Measurements from ENCODE around the gene ACIN1.

The ACIN1 gene

DNA sequence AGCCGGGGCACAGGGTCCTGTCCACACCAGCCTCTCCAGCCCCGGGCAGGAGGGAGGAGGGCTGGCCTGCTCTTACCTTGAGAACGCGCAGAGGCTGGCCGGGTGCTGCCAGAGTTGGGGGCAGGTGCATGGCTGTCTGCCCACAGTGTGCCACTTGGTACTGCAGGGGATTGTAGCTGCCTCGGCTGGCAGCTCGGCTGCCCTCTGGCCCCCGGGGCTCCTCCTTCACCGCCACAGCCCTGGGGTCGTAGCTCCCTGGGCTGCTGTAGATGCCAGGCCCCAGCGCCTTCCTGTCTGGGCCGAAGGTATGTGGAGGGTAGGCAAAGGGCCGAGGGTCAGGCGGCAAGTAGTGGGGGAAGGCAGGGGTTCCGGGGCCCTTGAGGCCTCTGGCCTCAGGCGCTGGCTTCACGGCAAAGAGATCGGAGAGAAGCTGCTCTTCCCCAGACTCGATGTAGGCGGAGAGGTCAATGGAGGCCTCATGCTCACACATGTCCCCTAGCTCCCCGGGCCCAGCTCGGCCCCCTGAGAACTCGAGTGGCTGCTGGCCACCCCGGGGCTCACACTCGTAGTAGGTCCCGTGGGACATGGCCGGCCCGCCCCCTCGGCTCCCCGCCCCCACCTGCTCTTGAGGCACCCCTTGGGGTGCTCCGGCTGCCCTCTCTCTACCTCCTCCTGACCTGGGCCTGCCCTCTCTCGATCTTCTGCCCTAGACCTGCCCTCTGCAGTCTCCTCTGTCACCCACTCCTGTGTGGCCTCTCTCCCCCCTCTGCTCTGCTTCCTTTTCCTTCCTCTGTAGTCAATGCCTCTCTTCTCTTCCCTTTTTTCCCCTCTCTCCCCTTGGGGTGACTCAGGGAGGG, 23.8 kb upstream of the ACIN1 start, which contains the start of gene CEBPE:
Gene CEBPE, minus strand, starts transcription at position 750 of the 857 bp plus-strand sequence. Its CDS starts 164 bp downstream, at position 586.
- no peak within 1 kb of the TSS for H3K4me3 ChIP-seq (ENCODE audit: low read depth, low read length)

DNA sequence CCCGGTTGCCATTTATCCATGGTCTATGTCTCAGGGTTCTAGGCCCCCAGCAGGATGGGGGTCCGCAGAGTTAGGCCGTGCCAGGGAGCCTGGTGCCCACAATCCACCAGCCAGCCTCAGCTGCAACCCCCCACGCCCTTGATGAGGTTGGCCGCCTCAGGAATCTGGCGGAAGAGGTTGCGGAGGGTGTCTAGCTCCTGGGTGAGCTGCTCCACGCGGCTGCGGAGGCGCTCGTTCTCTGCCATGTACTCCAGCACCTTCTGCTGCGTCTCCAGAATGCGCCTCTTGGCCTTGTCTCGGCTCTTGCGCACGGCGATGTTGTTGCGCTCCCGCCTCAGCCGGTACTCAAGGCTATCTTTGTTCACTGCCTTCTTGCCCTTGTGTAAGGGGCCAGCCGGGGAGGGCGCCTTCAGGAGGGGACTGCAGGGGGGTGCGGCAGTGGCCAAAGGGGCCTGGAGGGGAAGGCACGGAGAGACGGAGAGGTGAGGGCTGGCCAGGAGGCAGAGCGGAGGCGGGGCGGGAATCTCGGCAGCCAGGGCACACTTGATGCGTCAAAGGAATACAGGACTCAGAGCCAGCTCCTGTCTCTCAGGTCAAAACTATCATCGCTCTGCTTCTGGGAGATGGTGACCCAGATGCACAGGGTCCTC, 22.6 kb upstream of the ACIN1 start:
- TF ChIP-seq, protein P1, sequence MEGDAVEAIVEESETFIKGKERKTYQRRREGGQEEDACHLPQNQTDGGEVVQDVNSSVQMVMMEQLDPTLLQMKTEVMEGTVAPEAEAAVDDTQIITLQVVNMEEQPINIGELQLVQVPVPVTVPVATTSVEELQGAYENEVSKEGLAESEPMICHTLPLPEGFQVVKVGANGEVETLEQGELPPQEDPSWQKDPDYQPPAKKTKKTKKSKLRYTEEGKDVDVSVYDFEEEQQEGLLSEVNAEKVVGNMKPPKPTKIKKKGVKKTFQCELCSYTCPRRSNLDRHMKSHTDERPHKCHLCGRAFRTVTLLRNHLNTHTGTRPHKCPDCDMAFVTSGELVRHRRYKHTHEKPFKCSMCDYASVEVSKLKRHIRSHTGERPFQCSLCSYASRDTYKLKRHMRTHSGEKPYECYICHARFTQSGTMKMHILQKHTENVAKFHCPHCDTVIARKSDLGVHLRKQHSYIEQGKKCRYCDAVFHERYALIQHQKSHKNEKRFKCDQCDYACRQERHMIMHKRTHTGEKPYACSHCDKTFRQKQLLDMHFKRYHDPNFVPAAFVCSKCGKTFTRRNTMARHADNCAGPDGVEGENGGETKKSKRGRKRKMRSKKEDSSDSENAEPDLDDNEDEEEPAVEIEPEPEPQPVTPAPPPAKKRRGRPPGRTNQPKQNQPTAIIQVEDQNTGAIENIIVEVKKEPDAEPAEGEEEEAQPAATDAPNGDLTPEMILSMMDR (conservative IDR thresholded peaks at IDR 0.05; ENCODE audit: low read depth, low read length): no peak
- no peak for DNase-seq (ENCODE audit: low read depth)
- no peak overlapping the region for H3K4me3 ChIP-seq (ENCODE audit: low read depth, low read length)

More for the DNA sequence above, 23.8 kb upstream of the ACIN1 start, which contains the start of gene CEBPE:
- TF ChIP-seq, protein P1 (conservative IDR thresholded peaks at IDR 0.05; ENCODE audit: low read depth, low read length): no peak
- DNase-seq (ENCODE audit: low read depth): no peak

DNA sequence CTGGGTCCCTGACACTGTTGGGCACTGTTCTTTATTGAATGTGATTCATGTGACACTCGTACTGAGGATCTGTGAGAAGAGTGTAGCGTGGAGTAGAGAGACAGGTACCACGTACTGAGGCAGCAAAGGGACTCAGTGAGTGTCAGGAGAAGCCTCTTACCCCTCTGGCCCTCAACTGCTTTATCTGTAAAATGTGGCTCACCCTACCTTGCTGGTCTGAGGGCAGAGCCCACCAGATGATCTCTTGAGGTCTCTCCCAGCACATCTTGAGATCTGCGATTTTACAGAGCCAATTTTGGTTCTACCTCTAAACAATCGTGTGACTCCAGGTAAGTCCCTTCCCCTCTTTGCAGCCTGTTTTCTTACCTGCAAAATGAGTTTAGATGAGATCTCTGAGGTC, 21.0 kb upstream of the ACIN1 start:
- TF ChIP-seq, protein P1 (conservative IDR thresholded peaks at IDR 0.05; ENCODE audit: low read depth, low read length): no peak
- no peak for DNase-seq (ENCODE audit: low read depth)
- no peak overlapping the region for H3K4me3 ChIP-seq (ENCODE audit: low read depth, low read length)

DNA sequence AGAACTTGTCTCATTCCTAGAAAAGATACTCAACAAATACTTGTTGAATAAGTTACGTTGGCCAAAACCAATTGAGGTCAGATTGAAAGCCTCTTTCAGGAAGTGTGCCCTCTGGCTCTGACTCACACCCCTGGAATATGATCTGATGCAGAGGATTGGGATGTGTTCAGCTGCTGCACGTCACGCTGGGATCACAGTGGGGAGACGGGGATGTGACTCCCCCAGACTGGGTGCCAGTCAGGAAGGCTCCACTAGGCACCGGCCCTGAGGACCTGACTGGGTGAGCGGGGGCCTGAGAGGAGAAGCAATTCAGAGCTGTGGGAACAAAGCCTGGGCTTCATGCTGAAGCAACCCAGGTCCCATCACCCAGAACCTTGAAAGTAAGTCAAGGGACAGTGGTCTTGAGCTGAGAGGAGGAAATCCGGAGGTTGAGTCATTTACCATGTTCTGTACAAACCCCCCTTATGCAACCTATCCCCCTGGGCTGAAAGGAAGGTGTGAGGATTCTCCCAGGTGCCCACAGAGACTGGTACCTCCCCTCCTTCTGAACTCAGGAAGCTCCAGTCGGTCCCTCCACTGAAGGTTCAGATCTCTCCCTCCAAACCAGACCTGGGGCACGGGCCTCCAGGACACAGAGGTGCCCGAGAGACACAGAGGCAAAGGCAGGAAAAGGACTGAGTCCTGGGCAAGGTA, 20.2 kb upstream of the ACIN1 start:
- peak; percentile 93 for DNase-seq (ENCODE audit: low read depth)
- TF ChIP-seq, protein P1 (conservative IDR thresholded peaks at IDR 0.05; ENCODE audit: low read depth, low read length): no peak
- H3K4me3 ChIP-seq (ENCODE audit: low read depth, low read length): no peak overlapping the region

DNA sequence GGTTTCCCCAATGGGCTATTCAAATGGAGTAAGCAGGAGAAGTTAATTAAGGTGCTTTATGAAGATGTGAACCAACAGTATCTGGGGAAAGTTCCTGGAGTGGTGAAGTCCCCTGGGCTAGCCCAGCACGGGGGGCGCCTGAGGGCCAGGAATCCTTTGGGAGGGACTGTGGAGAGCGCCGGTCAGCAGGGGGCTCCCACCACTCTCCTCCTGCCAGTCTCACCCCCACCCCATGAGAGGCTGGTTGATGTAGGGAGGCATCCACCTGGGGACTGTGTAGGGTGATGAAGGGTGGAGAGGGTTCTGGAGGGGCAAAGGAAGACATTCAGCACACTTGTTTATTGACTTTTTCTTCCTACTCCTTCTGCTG, 19.7 kb upstream of the ACIN1 start:
- H3K4me3 ChIP-seq (ENCODE audit: low read depth, low read length): no peak overlapping the region
- TF ChIP-seq, protein P1 (conservative IDR thresholded peaks at IDR 0.05; ENCODE audit: low read depth, low read length): no peak
- no peak for DNase-seq (ENCODE audit: low read depth)

DNA sequence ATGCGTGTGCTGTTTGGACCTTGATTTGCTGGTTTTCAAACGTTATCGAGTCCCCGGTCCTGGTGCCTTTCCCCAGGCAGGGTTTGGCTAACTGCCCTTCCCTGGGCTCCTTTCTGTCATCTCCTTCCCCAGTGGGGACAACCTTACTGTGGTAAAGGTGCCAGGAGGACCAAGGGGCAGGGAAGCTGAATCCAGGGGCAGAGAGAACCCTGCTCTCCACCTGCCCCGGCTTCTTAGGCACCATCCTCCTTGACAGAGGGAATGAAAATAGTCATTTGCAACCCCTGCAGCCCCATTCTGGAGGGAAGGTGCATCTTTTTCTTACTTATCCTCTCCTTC, 19.2 kb upstream of the ACIN1 start:
- DNase-seq (ENCODE audit: low read depth): no peak
- TF ChIP-seq, protein P1 (conservative IDR thresholded peaks at IDR 0.05; ENCODE audit: low read depth, low read length): no peak
- H3K4me3 ChIP-seq (ENCODE audit: low read depth, low read length): no peak overlapping the region

Data from choroid plexus epithelial cell (primary cell).